NCI-H128 (cell line): ENCODE measurements around the gene ZNF892.
"Not testable (repeated sequence)": the region's sequence is repeated elsewhere in the genome, so short reads cannot be mapped to it uniquely, and the experiment has no call there.

Experiments
- DNase-seq: peaks from one replicate; lab custom pipeline; 2025; ENCODE audit not compliant: unreplicated experiment; lab: John Stamatoyannopoulos, UW

The ZNF892 gene

DNA sequence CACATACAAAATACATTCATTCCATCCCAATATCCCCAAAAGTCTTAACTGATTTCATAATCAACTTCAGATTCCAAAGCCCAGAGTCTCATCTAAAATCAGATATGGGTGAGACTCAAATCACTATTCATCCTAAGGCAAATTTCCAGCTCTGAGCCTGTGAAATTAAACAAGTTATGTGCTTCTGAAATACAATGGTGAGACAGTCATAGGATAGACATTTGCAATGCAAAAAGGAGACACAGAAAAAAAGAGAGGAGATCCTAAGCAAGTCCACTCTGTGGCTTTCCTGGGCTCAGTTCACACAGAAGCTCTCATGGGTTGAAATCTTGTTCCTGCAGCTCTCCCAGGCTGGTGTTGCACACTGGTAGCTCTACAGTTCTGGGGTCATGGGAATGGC, 18.3 kb downstream of the ZNF892 start:
- no peak for DNase-seq

GRCh38 chr2:95231723-95232122, 24.4 kb downstream of the ZNF892 start:
- DNase-seq: peak; percentile 65

GRCh38 chr2:95232232-95232631, 24.9 kb downstream of the ZNF892 start:
- DNase-seq: no peak

DNA sequence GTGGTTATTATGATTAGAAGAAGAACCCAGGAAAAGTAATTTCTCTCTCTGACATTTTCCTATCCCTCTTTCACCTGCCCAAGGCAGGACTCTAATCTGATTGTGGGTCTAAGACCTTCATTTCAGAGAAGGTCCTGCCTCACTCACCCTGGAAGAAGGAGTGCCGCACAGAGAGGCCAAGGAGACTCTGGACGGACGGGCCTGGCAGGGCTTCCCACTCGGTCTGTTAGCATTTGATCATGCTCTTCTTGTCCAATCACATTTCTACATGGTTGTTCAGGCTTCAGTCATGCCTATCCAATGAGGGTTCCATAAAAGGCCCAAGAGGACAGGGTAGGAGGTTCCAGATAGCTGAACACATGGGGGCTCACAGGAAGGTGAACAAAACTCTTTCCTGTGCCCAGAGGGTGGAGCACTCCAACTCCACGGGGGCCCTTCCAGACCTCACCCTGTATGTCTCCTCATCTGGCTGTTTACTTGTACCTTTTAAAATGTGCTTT, 27.0 kb downstream of the ZNF892 start:
- no peak for DNase-seq

- no peak for DNase-seq
These were observed 27.5 kb downstream of the ZNF892 start for GRCh38 chr2:95234816-95235215.

- no peak for DNase-seq
These were observed 30.8 kb downstream of the ZNF892 start for GRCh38 chr2:95238131-95238530.

DNA sequence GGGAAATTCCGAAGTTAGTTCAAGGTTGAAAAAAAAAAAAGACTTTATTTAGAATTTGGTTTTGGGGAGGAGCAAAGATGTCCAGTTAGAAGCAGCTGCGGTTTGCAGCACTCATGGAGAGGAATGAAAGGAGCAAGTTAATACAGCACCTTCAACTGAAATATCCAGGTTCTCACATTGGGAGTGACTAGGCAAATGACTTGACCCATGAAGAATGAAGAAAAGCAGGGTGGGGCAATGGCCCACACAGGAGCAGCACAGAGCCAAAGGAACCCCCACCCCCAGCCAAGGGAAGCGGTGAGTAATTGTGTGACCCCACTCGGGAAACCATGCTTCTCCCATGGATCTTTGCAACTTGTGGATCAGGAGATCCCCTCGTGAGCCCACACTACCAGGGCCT, 32.8 kb downstream of the ZNF892 start:
- no peak for DNase-seq

- no peak for DNase-seq
These were observed 33.2 kb downstream of the ZNF892 start for GRCh38 chr2:95240556-95240955.

- DNase-seq: not testable (repeated sequence)
These were observed 34.8 kb downstream of the ZNF892 start for GRCh38 chr2:95242084-95242483.
